NCI-H345 treated with DMSO at 0.1 percent for 48 hours (cell line): ENCODE results near the gene LSMEM2.
A peak's percentile ranks its signal among the peaks of the same experiment; 100 is the strongest.

Experiments used
- DNase-seq: peaks from one replicate; lab custom pipeline; 2025; ENCODE audit not compliant: unreplicated experiment; lab: John Stamatoyannopoulos, UW

The LSMEM2 gene

GRCh38 chr3:50337175-50337861, 58.4 kb downstream of the LSMEM2 start:
- peak; percentile 83 for DNase-seq
